ENCODE data around the gene NARS2.
A peak's percentile ranks its signal among the peaks of the same experiment; 100 is the strongest.

NARS2 gene

DNA sequence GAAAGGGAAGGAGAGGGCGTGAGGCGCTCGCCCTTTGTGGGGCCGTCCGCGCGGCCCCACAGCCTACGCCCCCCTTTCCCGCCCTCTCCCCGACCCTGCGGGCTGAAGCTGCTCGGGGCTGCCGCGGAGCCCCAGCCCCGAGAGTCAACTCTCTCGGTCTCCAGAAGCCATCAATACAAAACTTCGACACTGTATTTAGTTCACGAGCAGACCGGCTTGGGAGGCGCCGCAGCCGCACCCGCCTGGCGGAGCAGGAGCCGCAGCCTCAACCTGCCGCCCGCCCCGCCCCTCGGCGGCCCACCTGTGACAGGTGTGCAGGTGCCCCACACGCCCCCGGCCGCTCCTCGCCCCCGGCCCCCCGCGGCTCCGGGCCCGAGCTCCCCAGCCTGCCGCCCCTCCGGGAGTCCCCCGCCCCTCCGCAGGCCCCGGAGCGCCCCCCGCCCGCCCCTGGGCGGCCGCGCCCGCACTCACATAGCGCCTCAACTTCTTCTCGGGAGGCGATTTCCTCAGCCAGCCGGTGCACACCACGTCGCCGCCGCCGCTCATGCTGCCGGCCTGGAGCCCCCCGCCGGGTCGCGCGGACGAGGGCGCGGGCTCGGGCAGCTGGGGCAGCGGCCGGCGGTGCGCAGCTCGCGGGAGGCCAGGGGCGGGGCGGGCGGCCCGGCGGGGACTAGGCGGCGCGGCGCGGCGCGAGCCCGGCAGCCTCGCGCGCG is 157.3 kb downstream of the NARS2 start, which contains the start of gene GAB2:
GAB2 (minus strand) TSS at position 646 of the 713 bp plus-strand sequence; CDS start at position 546, 100 bp downstream.
- DNase-seq = peak in 8 of 56 donors; percentile 38 to 78 (median 62)

DNA sequence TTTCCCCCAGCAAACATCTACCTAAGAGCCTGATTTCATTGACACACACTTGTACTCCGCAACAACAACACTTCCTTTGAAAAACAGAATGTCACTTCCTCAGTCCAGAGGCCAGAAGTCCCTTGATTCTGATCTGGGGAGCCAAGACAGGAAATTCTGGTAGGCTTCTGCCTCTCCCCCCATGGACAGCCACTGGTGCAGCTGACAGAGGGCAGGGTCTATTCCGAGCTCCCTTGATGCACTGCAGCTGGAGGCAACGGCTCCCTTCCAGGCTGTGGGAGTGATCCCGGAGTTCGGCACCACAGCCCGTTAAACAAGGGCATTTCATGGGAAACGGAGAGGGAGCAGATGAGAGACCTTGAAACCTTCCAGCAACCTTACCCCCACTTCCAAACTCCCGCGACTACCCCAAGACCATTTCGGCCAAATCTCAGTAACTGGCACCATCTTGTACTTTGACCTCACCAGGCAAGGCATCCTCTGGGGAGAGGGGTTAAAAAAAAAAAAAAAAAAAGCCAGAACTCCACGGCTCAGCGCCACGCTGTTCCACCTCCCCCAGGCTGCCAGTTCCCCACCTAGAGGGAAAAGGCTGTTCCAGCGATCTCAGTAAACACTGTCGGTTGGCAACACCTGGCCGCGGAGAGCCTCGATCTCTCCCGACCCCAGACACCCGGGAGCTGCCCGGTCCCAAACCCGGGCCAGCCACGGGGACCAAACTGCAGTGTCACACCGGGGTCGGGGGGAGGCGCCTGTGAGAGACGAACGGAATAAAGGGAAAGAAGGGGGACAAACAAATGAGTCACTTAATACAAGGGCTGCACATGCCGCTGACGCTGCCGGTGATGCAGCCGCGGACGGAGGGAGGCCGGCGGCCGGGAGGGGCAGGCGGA is 158.1 kb downstream of the NARS2 start:
- DNase-seq = peak; percentile 19 to 89 (median 74)

DNA sequence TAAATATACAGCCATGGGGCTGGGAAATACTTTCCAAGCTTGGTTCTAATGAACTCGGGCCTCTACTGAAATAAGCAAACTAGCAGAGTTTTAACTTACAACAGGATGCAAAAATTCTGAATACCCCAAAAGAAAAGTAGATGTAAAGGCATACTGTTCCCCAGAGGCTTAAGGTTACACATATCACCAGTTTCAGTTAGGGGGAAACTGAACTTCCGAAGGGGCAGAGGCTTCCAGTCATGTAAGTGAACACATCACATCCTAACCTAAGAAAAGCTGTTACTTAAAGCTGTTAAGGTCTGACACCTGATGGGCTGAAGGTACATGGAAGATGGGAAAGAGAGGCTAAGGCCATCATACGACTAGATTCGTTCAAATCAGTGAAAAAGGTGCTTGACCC is 159.3 kb downstream of the NARS2 start:
- no peak for DNase-seq

DNA sequence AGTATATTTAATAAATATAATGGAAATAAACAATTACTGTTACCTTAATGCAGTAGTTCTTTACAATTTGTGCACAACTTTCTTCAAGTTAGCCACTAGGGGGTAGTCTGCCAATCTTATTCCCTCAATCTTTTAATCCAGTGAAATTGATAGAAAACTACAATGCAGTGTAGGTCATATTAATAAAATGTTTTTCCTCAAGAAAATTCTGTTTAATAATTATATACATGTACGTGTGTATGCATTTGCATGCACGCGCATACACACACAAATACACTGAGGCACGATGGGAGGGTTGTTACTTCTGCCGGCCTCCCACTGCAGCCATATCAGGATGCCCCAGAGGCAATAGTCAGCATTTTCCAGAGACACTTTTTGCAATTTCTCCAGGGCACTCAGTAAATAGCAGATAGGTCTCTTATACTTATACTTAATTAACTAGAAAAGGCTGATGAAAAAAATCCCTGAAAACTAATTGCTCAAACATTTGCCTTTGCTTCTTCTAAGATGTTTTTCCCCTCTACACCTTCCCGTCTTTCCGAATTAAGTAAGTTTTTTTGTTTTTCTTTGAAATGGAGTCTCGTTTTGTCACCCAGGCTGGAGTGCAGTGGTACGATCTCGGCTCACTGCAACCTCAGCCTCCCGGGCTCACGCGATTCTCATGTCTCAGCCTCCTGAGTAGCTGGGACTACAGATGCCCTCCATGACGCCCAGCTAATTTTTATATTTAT is 160.2 kb downstream of the NARS2 start:
- DNase-seq = no peak

DNA sequence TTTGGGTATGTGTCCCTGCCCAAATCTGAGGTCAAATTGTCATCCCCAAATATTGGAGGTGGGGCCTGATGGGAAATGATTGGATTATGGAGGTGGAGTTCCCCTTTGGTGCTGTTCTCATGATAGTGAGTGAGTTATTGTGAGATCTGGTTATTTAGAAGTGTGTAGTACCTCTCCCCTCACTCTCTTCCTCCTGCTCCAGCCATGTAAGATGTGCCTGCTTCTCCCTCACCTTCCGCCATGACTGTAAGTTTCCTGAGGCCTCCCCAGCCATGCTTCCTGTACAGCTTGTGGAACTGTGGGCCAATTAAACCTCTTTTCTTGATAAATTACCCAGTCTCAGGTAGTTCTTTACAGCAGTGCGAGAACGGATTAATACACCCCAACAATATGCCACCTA is 166.0 kb downstream of the NARS2 start:
- DNase-seq = no peak

DNA sequence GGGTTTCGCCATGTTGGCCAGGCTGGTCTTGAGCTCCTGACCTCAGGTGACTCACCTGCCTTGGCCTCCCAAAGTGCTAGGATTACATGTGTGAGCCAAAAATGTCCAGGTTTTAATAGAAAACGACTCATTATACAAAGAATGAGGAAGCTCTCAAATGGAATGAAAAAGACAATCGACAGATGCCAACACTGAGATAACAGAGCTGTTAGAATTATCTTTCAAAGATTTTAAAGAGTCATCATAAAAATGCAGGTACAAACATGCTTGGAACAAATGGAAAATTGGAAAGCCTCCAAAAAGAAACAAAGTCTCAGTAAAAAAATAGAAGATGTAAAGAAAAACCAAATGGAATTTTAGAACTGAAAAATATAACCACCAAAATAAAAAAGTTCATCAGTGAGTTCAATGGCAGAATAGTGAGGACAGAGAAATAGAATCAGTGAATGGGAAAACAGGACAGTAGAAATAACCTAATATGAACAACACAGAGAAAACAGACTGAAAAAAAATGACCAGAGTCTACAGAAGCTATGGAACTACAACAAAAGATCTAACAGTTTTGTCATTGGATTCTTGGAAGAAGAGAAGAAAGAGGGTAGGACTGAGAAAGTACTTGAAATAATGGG is 168.0 kb downstream of the NARS2 start:
- DNase-seq = no peak

DNA sequence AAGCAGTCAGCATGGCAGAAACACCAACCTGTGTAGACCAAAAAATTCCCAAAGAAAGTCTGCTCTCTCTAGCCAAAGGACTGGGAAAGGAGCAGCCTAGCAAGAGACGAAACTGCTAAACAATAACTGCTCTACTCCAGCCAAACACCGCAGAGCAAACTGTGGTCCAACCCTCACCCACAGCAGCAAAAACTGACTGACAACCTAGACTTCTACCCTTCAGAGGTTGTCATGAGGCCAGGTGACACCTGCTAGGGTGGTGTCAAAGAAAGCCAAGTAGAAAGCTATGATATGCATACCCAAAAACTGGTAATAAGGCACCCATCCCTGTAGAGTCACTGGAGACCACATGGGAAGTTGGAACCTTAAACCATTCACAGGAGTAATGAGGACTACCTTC is 168.9 kb downstream of the NARS2 start:
- DNase-seq = no peak

DNA sequence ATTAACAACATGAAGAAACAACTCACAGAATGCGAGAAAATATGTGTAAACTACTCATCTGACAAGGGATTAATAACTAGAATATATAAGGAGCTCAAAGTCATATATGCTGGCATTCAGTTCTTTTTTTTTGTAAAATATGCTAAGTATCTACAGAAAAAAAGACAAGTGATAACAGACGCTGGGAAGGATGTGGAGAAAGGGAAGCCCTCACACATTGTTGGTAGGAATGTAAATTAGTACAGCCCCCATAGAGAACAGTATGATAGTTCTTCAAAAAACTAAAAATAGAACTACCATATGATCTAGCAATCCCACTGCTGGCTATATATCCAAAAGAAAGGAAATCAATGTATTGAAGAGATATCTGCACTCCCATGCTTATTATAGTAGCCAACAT is 170.9 kb downstream of the NARS2 start:
- no peak for DNase-seq

DNA sequence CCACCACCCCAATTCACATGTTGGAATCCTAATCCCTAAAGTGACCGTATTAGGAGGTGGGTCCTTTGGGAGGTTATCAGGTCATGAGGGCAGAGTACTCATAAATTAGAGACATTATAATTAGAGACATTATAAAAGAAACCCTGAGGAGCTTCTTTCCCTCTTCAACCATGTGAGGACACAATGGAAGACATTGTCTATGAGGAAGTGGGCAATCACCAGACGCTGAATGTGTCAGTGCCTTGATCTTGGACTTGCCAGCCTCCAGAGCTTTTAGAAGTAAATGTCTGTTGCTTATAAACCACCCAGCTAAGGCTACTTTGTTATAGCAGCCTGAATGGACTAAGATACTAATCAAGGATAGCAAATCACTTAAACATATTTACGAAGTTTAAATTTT is 171.8 kb downstream of the NARS2 start:
- DNase-seq = no peak

DNA sequence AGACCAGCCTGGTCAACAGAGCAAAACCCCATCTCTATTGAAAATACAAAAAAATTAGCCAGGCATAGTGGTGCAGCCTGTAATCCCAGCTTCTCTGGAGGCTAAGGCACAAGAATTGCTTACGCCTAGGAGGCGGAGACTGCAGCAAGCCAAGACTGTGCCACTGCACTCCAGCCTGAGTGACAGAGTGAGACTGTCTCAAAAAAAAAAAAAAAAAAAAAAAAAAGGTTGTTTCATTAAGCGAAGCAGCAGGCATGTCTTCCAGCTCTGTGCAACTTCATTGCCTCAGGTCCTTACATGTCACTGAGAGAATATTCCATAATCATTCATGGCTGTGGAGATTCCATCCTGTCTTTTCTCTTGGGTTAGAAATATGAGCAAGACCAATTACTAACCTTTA is 174.0 kb downstream of the NARS2 start:
- DNase-seq = no peak

DNA sequence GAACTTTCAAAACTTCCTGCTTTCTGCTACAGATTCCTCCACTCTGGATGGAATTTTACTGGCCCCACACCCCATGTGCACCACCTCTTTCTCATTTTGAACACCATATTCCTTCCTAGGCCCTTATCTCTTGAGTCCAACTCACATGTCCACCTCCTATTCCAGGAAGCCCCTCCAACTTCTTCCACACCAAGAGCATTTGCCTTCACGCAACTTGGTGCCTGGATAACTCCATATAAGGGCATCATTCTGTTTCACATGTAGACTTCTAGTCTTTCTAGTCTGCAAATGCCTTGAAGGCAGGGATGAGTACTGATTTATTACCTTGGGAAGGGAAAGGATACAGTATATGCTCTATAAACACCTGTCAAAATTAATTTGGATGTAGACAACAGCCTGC is 174.5 kb downstream of the NARS2 start:
- no peak for DNase-seq

DNA sequence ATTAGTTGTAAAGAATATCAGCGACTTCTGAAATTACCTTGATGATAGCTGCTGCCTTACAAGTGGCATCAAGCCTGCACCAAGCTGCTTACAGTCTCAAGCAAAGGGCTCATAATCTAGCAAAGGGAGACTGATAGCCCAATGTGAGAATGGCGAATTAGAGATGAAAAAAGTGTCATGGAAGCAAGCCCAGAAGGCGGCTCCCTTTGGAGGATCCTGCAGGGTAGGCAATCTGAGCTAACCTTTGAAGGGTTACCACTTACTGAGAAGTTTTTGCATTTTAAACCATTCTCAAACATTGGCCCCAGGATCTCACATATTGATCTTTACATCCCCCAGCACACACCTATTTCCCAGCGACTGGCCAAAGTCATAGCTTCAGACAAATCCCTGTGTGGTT is 175.5 kb downstream of the NARS2 start:
- no peak for DNase-seq

DNA sequence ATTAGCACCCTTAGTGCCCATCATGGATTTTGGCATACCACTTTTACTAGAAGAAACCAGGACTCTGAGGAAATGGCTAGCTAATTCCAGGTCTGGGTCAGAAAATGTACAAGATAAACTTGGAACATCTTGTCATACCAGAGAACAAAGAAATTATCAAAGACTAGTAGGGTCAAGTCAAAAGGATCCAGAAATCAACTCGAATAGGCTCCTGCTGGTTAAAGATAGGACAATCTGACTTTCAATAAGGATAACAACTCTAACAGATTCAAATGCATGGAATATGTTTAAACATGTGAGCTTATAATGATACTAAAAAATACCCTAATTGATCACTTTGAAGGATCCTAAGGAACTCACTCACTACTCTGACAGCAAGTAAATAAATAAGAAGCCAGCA is 175.9 kb downstream of the NARS2 start:
- DNase-seq = no peak

DNA sequence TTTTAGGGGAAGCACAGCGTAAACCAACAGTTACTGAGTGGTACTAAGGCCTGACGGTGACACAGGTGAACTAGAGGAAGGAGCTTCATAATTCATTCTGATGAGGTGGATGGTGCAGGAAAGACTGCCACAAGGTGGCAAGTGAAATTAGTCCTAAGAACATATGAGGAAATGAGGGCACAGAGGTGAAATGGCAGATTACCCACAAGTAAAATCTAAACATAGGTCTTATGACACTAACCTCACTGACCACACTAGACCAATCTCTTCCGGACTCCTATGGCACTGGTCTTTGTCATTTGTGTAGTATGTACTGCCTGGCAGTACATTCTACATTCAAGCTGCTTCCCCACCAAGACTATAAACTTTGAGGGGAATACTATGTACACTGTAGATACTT is 177.3 kb downstream of the NARS2 start:
- no peak for DNase-seq

DNA sequence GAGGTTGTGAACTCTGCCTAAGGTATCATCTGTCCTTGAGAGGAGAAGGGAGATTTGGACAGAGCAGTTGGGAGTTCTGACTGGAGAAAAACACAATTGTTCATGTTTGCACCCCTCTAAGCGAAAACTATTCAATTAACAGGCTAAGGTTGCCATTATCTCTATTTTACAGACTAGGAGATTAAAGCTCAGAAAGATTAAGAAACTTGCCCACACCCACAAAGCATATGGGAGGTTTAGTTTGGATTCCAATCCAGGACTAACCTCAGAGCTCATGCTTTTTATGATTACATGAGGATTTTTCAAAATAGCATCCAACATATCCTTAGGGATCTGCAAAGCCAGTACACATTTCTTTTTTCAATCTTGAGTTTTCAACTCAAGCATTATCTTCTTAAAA is 179.1 kb downstream of the NARS2 start:
- no peak for DNase-seq

DNA sequence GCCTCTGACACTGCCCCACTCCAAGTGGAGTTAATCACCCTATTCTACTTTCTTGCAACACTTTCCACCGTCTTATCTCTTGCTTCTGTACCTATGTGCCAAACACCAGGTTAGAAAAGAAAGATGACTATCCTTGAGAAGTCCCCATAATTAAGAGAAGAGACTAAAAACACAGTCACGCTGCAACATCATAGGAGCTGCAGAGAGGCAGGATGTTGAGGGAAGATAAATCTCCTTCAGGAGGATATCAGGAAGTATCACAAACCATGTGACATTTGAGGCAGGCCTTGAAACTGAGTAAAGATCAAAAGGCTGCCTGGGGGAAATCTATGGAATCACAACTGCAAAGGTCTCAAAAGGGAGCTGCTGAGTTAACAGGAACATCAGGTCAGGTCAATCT is 181.8 kb downstream of the NARS2 start:
- DNase-seq = no peak

DNA sequence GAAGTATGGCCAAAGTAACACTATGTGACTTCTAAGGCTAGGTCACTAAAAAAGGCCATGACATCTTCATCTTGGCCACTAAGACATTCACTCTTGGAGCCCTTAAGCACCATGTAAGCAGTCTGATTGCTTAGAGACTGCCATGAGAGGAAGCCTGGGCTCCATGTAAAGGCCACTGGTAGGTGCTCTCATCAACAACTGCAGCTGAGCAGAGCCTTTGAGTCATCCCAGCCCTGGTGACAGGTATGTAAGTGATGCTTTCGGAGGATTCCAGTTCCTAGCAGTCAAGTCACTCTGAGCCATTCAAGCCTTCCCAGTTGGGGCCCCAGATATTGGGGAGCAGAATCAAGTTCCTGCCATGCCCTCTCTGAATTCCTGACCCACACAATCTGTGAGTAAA is 183.2 kb downstream of the NARS2 start:
- DNase-seq = no peak

DNA sequence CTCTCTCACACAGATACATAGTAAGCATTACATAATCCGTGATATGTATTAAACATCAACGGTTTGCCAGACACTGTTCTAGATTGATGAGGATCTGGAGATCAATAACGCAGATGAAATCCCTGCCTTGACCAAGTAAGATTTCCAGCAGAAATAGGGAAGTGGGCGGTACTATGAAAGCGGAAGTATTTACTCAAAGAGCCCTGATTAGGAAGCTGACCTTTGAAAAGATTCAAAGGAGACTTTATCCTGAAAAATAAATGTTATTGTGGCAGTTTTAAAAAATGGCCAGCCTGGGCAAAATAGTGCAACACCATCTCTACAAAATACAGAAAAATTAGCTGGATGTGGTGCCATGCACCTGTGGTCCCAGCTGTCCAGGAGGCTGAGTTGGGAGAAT is 183.9 kb downstream of the NARS2 start:
- DNase-seq = no peak

DNA sequence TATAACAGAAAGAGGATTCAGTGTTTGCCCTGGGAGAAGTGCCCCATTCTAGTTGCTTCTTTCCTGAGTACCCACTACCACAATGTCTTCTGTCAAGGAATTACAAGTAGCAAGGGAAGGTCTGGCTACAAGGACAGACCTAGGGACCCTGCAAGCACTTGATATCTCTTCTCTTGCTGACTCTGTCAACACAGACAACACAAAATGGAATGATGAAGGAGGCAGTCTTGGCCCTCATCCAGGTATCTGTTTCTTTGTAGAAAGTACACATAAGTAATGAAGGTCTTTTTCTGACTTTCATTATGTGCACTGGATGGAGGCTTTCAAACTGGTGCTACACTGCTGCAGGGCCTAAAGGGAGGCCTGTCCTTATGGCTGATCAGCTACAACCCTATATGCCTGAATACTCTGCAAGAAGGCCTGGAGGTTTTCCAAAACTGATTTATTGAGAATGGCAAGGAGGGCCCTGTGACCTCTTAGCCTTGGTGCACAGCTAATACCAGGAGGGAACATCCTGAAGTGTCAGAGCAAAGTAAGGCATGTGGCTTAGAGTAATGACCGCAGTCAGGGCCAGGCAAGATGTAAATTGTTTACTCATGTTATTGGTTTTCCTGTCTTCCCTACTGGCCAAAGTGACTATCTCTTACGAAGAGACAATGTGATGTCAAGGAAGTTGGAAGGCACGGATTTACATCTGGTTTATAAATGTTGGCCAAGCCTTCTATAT is 188.3 kb downstream of the NARS2 start:
- DNase-seq = no peak

All from amygdala (tissue), 56 donors.